K562 (cell line): ENCODE results near the gene CDC25B. TPM values are rescaled to one million over a fixed set of nuclear protein-coding genes. Genes with fewer than 3 reads are reported as not detected.

ENCODE experiments used
- ATAC-seq: fragments of 200-7000 bp; cut with Tn5 transposase; 3 replicates; pipeline ENCODE4 v1.9.1; 2020; ENCODE audit warnings: moderate library complexity
- BruUV-seq: library from RNA; stranded (reverse); fragments of 400-500 nt; replicated peaks from 2 replicates; lab custom pipeline; 2021; lab: Mats Ljungman, UMichigan
- CTCF ChIA-PET: fragments of 300-600 bp; formaldehyde crosslinking; extraction: SDS; loops from one replicate; lab custom pipeline; 2021; ENCODE audit warnings: low intra/inter-chr PET ratio; lab: Yijun Ruan, JAX
- POLR2A ChIA-PET: fragments of 300-600, 350-650 bp; sonication (Branson Sonifier 250); formaldehyde crosslinking; extraction: SDS; loops from one replicate; lab custom pipeline; 2021; ENCODE audit warnings: antibody characterized with exemption, inconsistent platforms; lab: Yijun Ruan, JAX
- DNase-seq, 4 experiments: peaks; one replicate each; pipeline versions ENCODE4 v3.0.0 to v3.0.0-alpha.2; 2011 to 2018; ENCODE audit warnings: low spot score in 3 of 4, mixed read lengths in 3 of 4; ENCODE audit errors: extremely low read depth in 1 of 4
- FAIRE-seq: peaks from 2 replicates; lab custom pipeline; 2011; peaks lifted over from hg19 to GRCh38; lab: Jason Lieb, UNC
- H2AFZ ChIP-seq: 2 replicates; pipeline ENCODE4 v1.6.0; 2011; ENCODE audit warnings: low read depth, low read length, control low read depth, inconsistent platforms
- H3K27ac ChIP-seq: fragments of 200-600 bp; 3 replicates; pipeline ENCODE4 v1.8.0; 2011; ENCODE audit warnings: low read depth, mild to moderate bottlenecking, control low read depth, inconsistent platforms, low read length, moderate library complexity, mixed read lengths; ENCODE audit errors: extremely low read depth
- H3K27me3 ChIP-seq, 2 experiments: fragments of 300-600 bp in 1 of 2; 2 replicates in 1 of 2; 3 replicates in 1 of 2; pipeline versions ENCODE4 v1.6.0 to v1.8.0; 2011; ENCODE audit warnings: inconsistent platforms in 2 of 2, low read length in 2 of 2, mild to moderate bottlenecking in 1 of 2, mixed read lengths in 1 of 2, moderate library complexity in 1 of 2; ENCODE audit not compliant: control insufficient read depth in 2 of 2, insufficient read depth in 2 of 2
- H3K36me3 ChIP-seq: fragments of 300-600 bp; 3 replicates; pipeline ENCODE4 v1.8.0; 2011; ENCODE audit warnings: mild to moderate bottlenecking, low read length, inconsistent platforms; ENCODE audit not compliant: control insufficient read depth, insufficient read depth
- H3K4me1 ChIP-seq, 2 experiments: fragments of 200-600 bp in 1 of 2; replicated peaks in 1 of 2; 2 replicates in 1 of 2; 3 replicates in 1 of 2; pipeline versions ENCODE4 v1.5.1 to v1.8.0; 2011; ENCODE audit warnings: inconsistent platforms in 2 of 2, low read length in 2 of 2, mild to moderate bottlenecking in 1 of 2, mixed read lengths in 1 of 2, moderate library complexity in 1 of 2; ENCODE audit not compliant: control insufficient read depth in 2 of 2, insufficient read depth in 2 of 2
- H3K4me2 ChIP-seq: 2 replicates; pipeline ENCODE4 v1.6.1; 2011; ENCODE audit warnings: low read length, control low read depth, inconsistent platforms, mixed read lengths; ENCODE audit not compliant: insufficient read depth
- H3K4me3 ChIP-seq: fragments of 200-600 bp; sonication (generic), shearing (Covaris generic); 2 replicates; pipeline ENCODE4 v1.5.1; 2016; ENCODE audit warnings: control low read depth, inconsistent platforms
- H3K79me2 ChIP-seq: fragments of 200-600 bp; 3 replicates; pipeline ENCODE4 v1.8.0; 2011; ENCODE audit warnings: low read length, inconsistent platforms; ENCODE audit not compliant: control insufficient read depth, insufficient read depth
- H3K9ac ChIP-seq, 2 experiments: 2 replicates each; pipeline versions ENCODE4 v1.6.0 to v1.6.1; 2011; ENCODE audit warnings: low read depth in 2 of 2, low read length in 2 of 2, control low read depth in 1 of 2, inconsistent platforms in 1 of 2, mild to moderate bottlenecking in 1 of 2, mixed read lengths in 1 of 2; ENCODE audit not compliant: insufficient read depth in 1 of 2
- H3K9me1 ChIP-seq: one replicate; pipeline ENCODE4 v1.6.0; 2011; ENCODE audit warnings: inconsistent platforms, mild to moderate bottlenecking, low read length, moderate library complexity; ENCODE audit not compliant: control insufficient read depth, insufficient read depth
- H3K9me3 ChIP-seq: replicated peaks from 2 replicates; pipeline ENCODE4 v1.5.1; 2011; ENCODE audit warnings: low read depth, low read length, inconsistent platforms; ENCODE audit not compliant: control insufficient read depth, insufficient read depth
- H4K20me1 ChIP-seq: replicated peaks from 2 replicates; pipeline ENCODE4 v1.6.1; 2011; ENCODE audit warnings: low read length, inconsistent platforms, mixed read lengths; ENCODE audit not compliant: control insufficient read depth, insufficient read depth
- LCOR ChIP-seq: sonication (generic); formaldehyde crosslinking; IDR thresholded peaks from 2 replicates; pipeline ENCODE4 v1.8.0; 2022; ENCODE audit warnings: mild to moderate bottlenecking, missing genetic modification reagents
- RFX5 ChIP-seq: IDR thresholded peaks from 2 replicates; pipeline ENCODE4 v1.6.1; 2011; ENCODE audit warnings: low read depth, mild to moderate bottlenecking, improper control_type of control experiment, low read length
- SMC3 ChIP-seq: conservative IDR thresholded peaks from 2 replicates; pipeline ENCODE4 v1.6.1; 2011; ENCODE audit warnings: low read depth, low read length, improper control_type of control experiment; ENCODE audit not compliant: insufficient read depth
- WGBS: fragments of 100-300 bp; shearing (Covaris generic); methylation state at CpG from one replicate; pipeline ENCODE4 v1.1.6; 2016; ENCODE audit warnings: low coverage, mixed read lengths; ENCODE audit not compliant: insufficient coverage; ENCODE audit errors: missing lambda C conversion rate; 5-methylcytosine and 5-hydroxymethylcytosine counted together
- in situ Hi-C: fragments of 300-500 bp; cut with MboI; formaldehyde crosslinking; loops from 4 replicates; pipeline ENCODE4 v1.15.0; 2018; ENCODE audit warnings: inconsistent platforms, mixed read lengths
- intact Hi-C: fragments of 100-400 bp; cut with micrococcal nuclease; formaldehyde crosslinking; loops from 2 replicates; pipeline ENCODE4 v1.14.2; 2022
- polyA plus RNA-seq, 8 experiments: library from polyadenylated mRNA; depleted of rRNA in 4 of 8; stranded (reverse) in 5 of 8; unstranded in 3 of 8; fragments of >200 nt; fragmentation: Nextera tagmentation in 2 of 8; fragmentation: Illumina TruSeq in 1 of 8; extraction: Ambion mirVana in 2 of 8; extraction: Trizol in 1 of 8; gene quantifications; 2 replicates each; pipeline versions ENCODE4 v1.2.1 to v1.2.3, GENCODE V29; 2011 to 2014; ENCODE audit warnings: inconsistent platforms in 1 of 8, missing spikeins in 1 of 8
- total RNA-seq, 7 experiments: library from RNA; depleted of rRNA in 6 of 7; stranded (reverse); fragments of >200 nt in 6 of 7; fragmentation: Illumina TruSeq in 2 of 7; extraction: Trizol in 2 of 7; gene quantifications; 2 replicates each; pipeline versions ENCODE4 v1.2.1 to v1.2.3, GENCODE V29; 2011 to 2021; ENCODE audit warnings: low replicate concordance in 1 of 7

Gene CDC25B
- total and polyA plus RNA-seq, 9 of the 15 experiments (the other 6 are each of a cell fraction or from before 2014, with no cell fraction given) = 2.3 to 35.7 (median 9.5) TPM

GRCh38 chr20:3765171-3765882 lies 30.8 kb upstream of the CDC25B start:
- no peak for FAIRE-seq
- WGBS = 52% methylated on average over 2 of the region's 3 CpGs
- H3K4me1 ChIP-seq = peaks cover 9 to 42% of the 10 kb centered on the region in 2 experiments; a peak in 3 of 5 replicates
- no peak overlapping the region for H3K27ac ChIP-seq
- H3K9me3 ChIP-seq = no peaks in the 10 kb centered on the region
- POLR2A ChIA-PET = interaction anchor here (0.6 to 1.2 kb wide), 2 partner anchors 16 to 68 kb away, joined by 3 to 4 read pairs; partner anchors contain the start of gene SPEF1
- DNase-seq = no peak
- intact Hi-C loops = no loop called here
- H3K9ac ChIP-seq = peak overlapping the region in 1 of 2 experiments; percentile 77; a peak in 2 of 4 replicates
- CTCF ChIA-PET = no interaction called here
- TF ChIP-seq SMC3 (no peak), LCOR (CRISPR knock-in tag) (no peak), RFX5 (no peak)
- no peaks in the 10 kb centered on the region for H4K20me1 ChIP-seq
- no peak overlapping the region for H3K4me3 ChIP-seq
- peaks cover 24% of the 10 kb centered on the region; the same call in 2 of the 3 replicates for H3K36me3 ChIP-seq
- no TSS peak for BruUV-seq
- H3K9me1 ChIP-seq = no peaks in the 10 kb centered on the region
- H3K4me2 ChIP-seq = no peak overlapping the region
- H3K79me2 ChIP-seq = peaks cover 27% of the 10 kb centered on the region
- no peak overlapping the region for H2AFZ ChIP-seq
- no peaks in the 10 kb centered on the region for H3K27me3 ChIP-seq
- in situ Hi-C loops = no loop called here
- no peak for ATAC-seq
